Activated naive CD4-positive, alpha-beta T cell treated with anti-CD3 and anti-CD28 coated beads for 36 hours (primary cell): ENCODE data around the gene ARHGAP23. TPM values are rescaled to one million over a fixed set of nuclear protein-coding genes. Genes with fewer than 3 reads are reported as not detected.

Source experiments
- CTCF ChIA-PET: fragments of 350-600 bp; sonication (Branson Sonifier 250); formaldehyde crosslinking; loops from one replicate; lab custom pipeline; 2021; ENCODE audit warnings: antibody characterized with exemption; lab: Charles Lee
- DNase-seq: peaks from one replicate; pipeline ENCODE4 v3.0.0-alpha.2; 2020
- H3K27ac Mint-ChIP-seq: one replicate; pipeline ENCODE4 v1.8.0; 2021; ENCODE audit warnings: mild to moderate bottlenecking, mixed read lengths
- H3K27me3 Mint-ChIP-seq: one replicate; pipeline ENCODE4 v1.8.0; 2021; ENCODE audit warnings: low read depth, mixed read lengths
- H3K36me3 Mint-ChIP-seq: one replicate; pipeline ENCODE4 v1.8.0; 2021; ENCODE audit warnings: low read depth, mixed read lengths
- H3K4me1 Mint-ChIP-seq: one replicate; pipeline ENCODE4 v1.8.0; 2021; ENCODE audit warnings: low read depth, mixed read lengths
- H3K4me3 Mint-ChIP-seq: one replicate; pipeline ENCODE4 v1.8.0; 2021; ENCODE audit warnings: mild to moderate bottlenecking, moderate library complexity, mixed read lengths
- H3K9me3 Mint-ChIP-seq: one replicate; pipeline ENCODE4 v1.8.0; 2021; ENCODE audit warnings: mixed read lengths
- intact Hi-C: fragments of 100-400 bp; cut with micrococcal nuclease; formaldehyde crosslinking; loops from one replicate; pipeline ENCODE4 v1.15.1; 2023
- total RNA-seq, 2 experiments: library from RNA; stranded (reverse); gene quantifications; one replicate each; pipeline ENCODE4 v1.2.3, GENCODE V29; 2021

The ARHGAP23 gene
- 1 to 10 TPM in 1 of 2 experiments, under 1 TPM in 1; 0.52 to 1.0 TPM for total RNA-seq

- no peak within 1 kb of the TSS for H3K27ac Mint-ChIP-seq
Observed at GRCh38 chr17:38428112-38428642, at the start of gene ARHGAP23. ARHGAP23 (plus strand) TSS chr17:38428464; CDS start chr17:38428486, 22 bp downstream.

GRCh38 chr17:38379448-38379847 is 48.8 kb upstream of the ARHGAP23 start:
- intact Hi-C loops, result no loop called here
- no peak overlapping the region for H3K4me3 Mint-ChIP-seq
- no peak for DNase-seq
- H3K36me3 Mint-ChIP-seq, result peaks cover 5% of the 10 kb centered on the region
- H3K9me3 Mint-ChIP-seq, result no peaks in the 10 kb centered on the region
- CTCF ChIA-PET, result interaction anchor here (2.7 kb wide), 1 partner anchor 30 kb away, joined by 6 read pairs; no protein-coding TSS in a partner anchor
- no peaks in the 10 kb centered on the region for H3K27me3 Mint-ChIP-seq
- H3K27ac Mint-ChIP-seq, result no peak overlapping the region
- H3K4me1 Mint-ChIP-seq, result no peaks in the 10 kb centered on the region

More at GRCh38 chr17:38428112-38428642, at the start of gene ARHGAP23:
- peak; percentile 31 for DNase-seq
- peaks cover 6% of the 10 kb centered on the region for H3K4me1 Mint-ChIP-seq
- peaks cover 20% of the 10 kb centered on the region for H3K27me3 Mint-ChIP-seq
- H3K36me3 Mint-ChIP-seq, result no peaks in the 10 kb centered on the region
- intact Hi-C loops, result loop anchor here (10.0 kb wide), 1 partner anchor 157 kb away; no protein-coding TSS in a partner anchor
- H3K9me3 Mint-ChIP-seq, result no peaks in the 10 kb centered on the region
- H3K4me3 Mint-ChIP-seq, result peak within 1 kb of the TSS; percentile 63
- CTCF ChIA-PET, result interaction anchor here (1.0 to 1.3 kb wide), 2 partner anchors 57 to 79 kb away, joined by 3 read pairs; no protein-coding TSS in a partner anchor

- no peaks in the 10 kb centered on the region for H3K27me3 Mint-ChIP-seq
- peaks cover 14% of the 10 kb centered on the region for H3K36me3 Mint-ChIP-seq
- no peak for DNase-seq
- no peak overlapping the region for H3K27ac Mint-ChIP-seq
- intact Hi-C loops, result no loop called here
- no peak overlapping the region for H3K4me3 Mint-ChIP-seq
- CTCF ChIA-PET, result interaction anchor here (1.5 kb wide), 1 partner anchor 18 kb away, joined by 3 read pairs; no protein-coding TSS in a partner anchor
- H3K9me3 Mint-ChIP-seq, result no peaks in the 10 kb centered on the region
- H3K4me1 Mint-ChIP-seq, result no peaks in the 10 kb centered on the region
Observed at GRCh38 chr17:38395090-38395489, 33.2 kb upstream of the ARHGAP23 start.

- no peaks in the 10 kb centered on the region for H3K9me3 Mint-ChIP-seq
- H3K27ac Mint-ChIP-seq, result no peak overlapping the region
- no peak for DNase-seq
- intact Hi-C loops, result no loop called here
- CTCF ChIA-PET, result no interaction called here
- H3K27me3 Mint-ChIP-seq, result no peaks in the 10 kb centered on the region
- no peak overlapping the region for H3K4me3 Mint-ChIP-seq
- H3K4me1 Mint-ChIP-seq, result no peaks in the 10 kb centered on the region
- peaks cover 18% of the 10 kb centered on the region for H3K36me3 Mint-ChIP-seq
Observed at GRCh38 chr17:38397227-38397626, 31.0 kb upstream of the ARHGAP23 start.

GRCh38 chr17:38400286-38400685 is 28.0 kb upstream of the ARHGAP23 start:
- no peak overlapping the region for H3K4me3 Mint-ChIP-seq
- no peak overlapping the region for H3K27ac Mint-ChIP-seq
- H3K36me3 Mint-ChIP-seq, result peaks cover 16% of the 10 kb centered on the region
- intact Hi-C loops, result no loop called here
- no peaks in the 10 kb centered on the region for H3K4me1 Mint-ChIP-seq
- no peaks in the 10 kb centered on the region for H3K27me3 Mint-ChIP-seq
- no peak for DNase-seq
- no peaks in the 10 kb centered on the region for H3K9me3 Mint-ChIP-seq
- CTCF ChIA-PET, result interaction anchor here (0.8 to 2.8 kb wide), 4 partner anchors 14 to 51 kb away, joined by 3 to 11 read pairs (median 4); partner anchors contain the start of gene SOCS7

- intact Hi-C loops, result no loop called here
- Mint-ChIP-seq H3K9me3 (no peaks in the 10 kb centered on the region), H3K27me3 (no peaks in the 10 kb centered on the region), H3K4me3 (no peak overlapping the region), H3K36me3 (peaks cover 14% of the 10 kb centered on the region), H3K27ac (no peak overlapping the region), H3K4me1 (no peaks in the 10 kb centered on the region)
- DNase-seq, result no peak
- CTCF ChIA-PET, result interaction anchor here (1.1 kb wide), 1 partner anchor 34 kb away, joined by 3 read pairs; no protein-coding TSS in a partner anchor
Observed at GRCh38 chr17:38401459-38401858, 26.8 kb upstream of the ARHGAP23 start.

- H3K4me1 Mint-ChIP-seq, result no peaks in the 10 kb centered on the region
- peaks cover 6% of the 10 kb centered on the region for H3K36me3 Mint-ChIP-seq
- intact Hi-C loops, result no loop called here
- no peak overlapping the region for H3K27ac Mint-ChIP-seq
- H3K27me3 Mint-ChIP-seq, result no peaks in the 10 kb centered on the region
- CTCF ChIA-PET, result interaction anchor here (0.6 to 3.3 kb wide), 3 partner anchors 10 to 53 kb away, joined by 3 to 12 read pairs (median 3); no protein-coding TSS in a partner anchor
- H3K4me3 Mint-ChIP-seq, result no peak overlapping the region
- DNase-seq, result no peak
- H3K9me3 Mint-ChIP-seq, result no peaks in the 10 kb centered on the region
Observed at GRCh38 chr17:38402897-38403296, 25.4 kb upstream of the ARHGAP23 start.

GRCh38 chr17:38403491-38403890 is 24.8 kb upstream of the ARHGAP23 start:
- CTCF ChIA-PET, result interaction anchor here (0.6 to 3.3 kb wide), 5 partner anchors 11 to 179 kb away, joined by 3 to 12 read pairs (median 3); no protein-coding TSS in a partner anchor
- H3K4me1 Mint-ChIP-seq, result no peaks in the 10 kb centered on the region
- DNase-seq, result no peak
- intact Hi-C loops, result no loop called here
- no peaks in the 10 kb centered on the region for H3K27me3 Mint-ChIP-seq
- peaks cover 6% of the 10 kb centered on the region for H3K36me3 Mint-ChIP-seq
- no peaks in the 10 kb centered on the region for H3K9me3 Mint-ChIP-seq
- no peak overlapping the region for H3K27ac Mint-ChIP-seq
- no peak overlapping the region for H3K4me3 Mint-ChIP-seq

GRCh38 chr17:38404174-38404943 is 23.9 kb upstream of the ARHGAP23 start:
- Mint-ChIP-seq H3K4me1 (no peaks in the 10 kb centered on the region), H3K9me3 (no peaks in the 10 kb centered on the region), H3K27me3 (no peaks in the 10 kb centered on the region), H3K36me3 (peaks cover 5% of the 10 kb centered on the region), H3K4me3 (no peak overlapping the region), H3K27ac (no peak overlapping the region)
- DNase-seq, result no peak
- CTCF ChIA-PET, result interaction anchor here (1.2 to 3.3 kb wide), 2 partner anchors 55 to 63 kb away, joined by 3 to 12 read pairs; no protein-coding TSS in a partner anchor
- intact Hi-C loops, result no loop called here

- Mint-ChIP-seq H3K4me3 (no peak overlapping the region), H3K27ac (no peak overlapping the region), H3K9me3 (no peaks in the 10 kb centered on the region), H3K27me3 (no peaks in the 10 kb centered on the region), H3K36me3 (peaks cover 3% of the 10 kb centered on the region), H3K4me1 (no peaks in the 10 kb centered on the region)
- intact Hi-C loops, result no loop called here
- CTCF ChIA-PET, result no interaction called here
- DNase-seq, result no peak
Observed at GRCh38 chr17:38405654-38406053, 22.6 kb upstream of the ARHGAP23 start.

GRCh38 chr17:38410201-38410600 is 18.1 kb upstream of the ARHGAP23 start:
- no peak overlapping the region for H3K27ac Mint-ChIP-seq
- peaks cover 7% of the 10 kb centered on the region for H3K4me1 Mint-ChIP-seq
- no peak for DNase-seq
- no peaks in the 10 kb centered on the region for H3K9me3 Mint-ChIP-seq
- H3K4me3 Mint-ChIP-seq, result no peak overlapping the region
- intact Hi-C loops, result no loop called here
- CTCF ChIA-PET, result no interaction called here
- H3K27me3 Mint-ChIP-seq, result no peaks in the 10 kb centered on the region
- no peaks in the 10 kb centered on the region for H3K36me3 Mint-ChIP-seq
